T-helper 2 cell treated with Interferon-gamma antibody and Interleukin-4, amounts not matched to agents 5 μg/mL and 100 μg/mL, for 36 hours (primary cell): Measurements from ENCODE around the gene HMX1.

ENCODE experiments used
- DNase-seq: peaks from one replicate; pipeline ENCODE4 v3.0.0; 2021; ENCODE audit warnings: low spot score
- H3K27ac Mint-ChIP-seq: one replicate; pipeline ENCODE4 v1.8.0; 2021; ENCODE audit warnings: mild to moderate bottlenecking, mixed read lengths
- H3K27me3 Mint-ChIP-seq: one replicate; pipeline ENCODE4 v1.8.0; 2021; ENCODE audit warnings: low read depth, mixed read lengths
- H3K36me3 Mint-ChIP-seq: one replicate; pipeline ENCODE4 v1.8.0; 2021; ENCODE audit warnings: low read depth, mixed read lengths
- H3K4me1 Mint-ChIP-seq: one replicate; pipeline ENCODE4 v1.8.0; 2021; ENCODE audit warnings: low read depth, mixed read lengths
- H3K4me3 Mint-ChIP-seq: one replicate; pipeline ENCODE4 v1.8.0; 2022; ENCODE audit warnings: mild to moderate bottlenecking, moderate library complexity, mixed read lengths
- H3K9me3 Mint-ChIP-seq: one replicate; pipeline ENCODE4 v1.8.0; 2021; ENCODE audit warnings: mixed read lengths

The HMX1 gene

GRCh38 chr4:8846826-8847225 lies 24.8 kb downstream of the HMX1 start:
- Mint-ChIP-seq H3K27ac (no peak overlapping the region), H3K36me3 (no peaks in the 10 kb centered on the region), H3K4me1 (no peaks in the 10 kb centered on the region), H3K4me3 (no peak overlapping the region), H3K27me3 (no peaks in the 10 kb centered on the region), H3K9me3 (no peaks in the 10 kb centered on the region)
- no peak for DNase-seq

- Mint-ChIP-seq H3K9me3 (no peaks in the 10 kb centered on the region), H3K27me3 (no peaks in the 10 kb centered on the region), H3K36me3 (no peaks in the 10 kb centered on the region), H3K27ac (no peak overlapping the region), H3K4me3 (no peak overlapping the region), H3K4me1 (no peaks in the 10 kb centered on the region)
- no peak for DNase-seq
Measured at GRCh38 chr4:8846046-8846720, 25.5 kb downstream of the HMX1 start.

DNA sequence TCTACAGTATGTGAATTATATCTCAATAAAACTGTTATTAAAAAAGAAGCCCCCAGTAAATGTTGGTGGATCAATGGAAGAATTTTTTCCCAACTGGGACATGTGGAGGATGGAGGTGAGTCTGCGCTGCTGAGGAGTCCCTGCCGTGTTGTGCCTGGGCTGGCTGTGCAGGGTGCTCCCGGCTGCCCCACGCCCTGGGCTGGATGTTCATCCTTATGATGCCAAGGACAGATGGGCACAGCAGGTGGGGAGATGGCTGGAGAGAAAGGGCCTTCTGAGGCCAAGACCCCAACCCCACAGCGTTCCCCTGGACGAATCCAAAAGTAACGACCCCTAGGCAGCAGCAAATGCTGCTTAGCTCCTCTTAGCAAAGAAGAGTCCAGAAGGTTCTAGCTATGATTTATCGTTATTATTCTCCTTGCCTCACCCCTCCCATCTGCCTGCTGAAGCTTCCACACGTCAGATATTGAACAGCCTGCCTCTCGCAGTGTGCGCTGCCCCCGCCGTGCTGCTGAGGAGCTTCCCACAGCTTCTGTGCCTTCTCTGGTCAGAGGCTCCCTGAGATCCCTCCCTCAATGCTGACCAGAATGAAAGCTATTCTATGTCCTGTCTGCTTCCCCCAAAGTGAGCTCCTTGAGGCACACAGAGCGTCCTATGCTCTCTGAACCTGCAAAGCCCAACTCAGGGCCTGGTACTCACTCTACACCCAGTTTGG lies 26.5 kb downstream of the HMX1 start:
- Mint-ChIP-seq H3K4me1 (no peaks in the 10 kb centered on the region), H3K27me3 (no peaks in the 10 kb centered on the region), H3K4me3 (no peak overlapping the region)

DNA sequence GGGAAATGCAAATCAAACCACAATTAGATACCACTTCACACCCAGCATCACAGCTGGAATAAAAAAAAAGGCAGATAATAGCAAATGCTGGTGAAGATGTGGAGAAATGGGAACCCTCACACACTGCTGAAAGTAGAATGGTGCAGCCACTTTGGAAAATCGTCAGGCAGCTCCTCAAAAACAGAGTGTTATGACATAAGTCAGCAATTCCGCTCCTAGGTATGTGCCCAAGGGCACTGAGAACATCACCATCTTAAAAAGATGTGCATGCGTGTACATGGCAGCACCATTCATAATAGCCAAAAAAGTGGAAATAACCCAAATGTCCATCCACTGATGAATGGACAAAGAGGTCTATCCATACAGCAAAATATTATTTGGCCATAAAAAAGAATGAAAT lies 28.0 kb downstream of the HMX1 start:
- Mint-ChIP-seq H3K27me3 (no peaks in the 10 kb centered on the region), H3K36me3 (no peaks in the 10 kb centered on the region), H3K27ac (no peak overlapping the region), H3K4me3 (no peak overlapping the region), H3K9me3 (no peaks in the 10 kb centered on the region), H3K4me1 (no peaks in the 10 kb centered on the region)
- no peak for DNase-seq

More for the DNA sequence above, 26.5 kb downstream of the HMX1 start:
- Mint-ChIP-seq H3K27ac (no peak overlapping the region), H3K36me3 (no peaks in the 10 kb centered on the region), H3K9me3 (no peaks in the 10 kb centered on the region)
- DNase-seq: no peak

DNA sequence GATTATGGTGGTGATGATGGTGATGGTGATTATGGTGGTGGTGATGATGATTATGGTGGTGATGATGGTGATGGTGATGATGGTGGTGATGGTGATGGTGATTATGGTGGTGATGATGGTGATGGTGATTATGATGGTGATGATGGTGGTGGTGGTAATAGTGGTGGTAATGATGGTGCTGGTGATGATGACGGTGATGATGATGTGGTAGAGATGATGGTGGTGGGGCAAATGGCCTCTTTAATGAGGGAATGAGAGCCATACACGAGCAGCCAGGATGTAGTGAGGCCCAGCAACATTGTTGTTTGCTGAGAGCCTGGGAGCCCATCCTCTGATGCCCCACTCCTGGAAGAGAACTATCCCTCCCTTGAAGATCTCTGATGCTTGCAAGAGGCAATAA lies 29.0 kb downstream of the HMX1 start:
- DNase-seq: no peak
- Mint-ChIP-seq H3K9me3 (no peaks in the 10 kb centered on the region), H3K27ac (no peak overlapping the region)

GRCh38 chr4:8841678-8842268 lies 29.9 kb downstream of the HMX1 start:
- H3K4me1 Mint-ChIP-seq: no peaks in the 10 kb centered on the region
- H3K36me3 Mint-ChIP-seq: no peaks in the 10 kb centered on the region
- H3K4me3 Mint-ChIP-seq: no peak overlapping the region
- H3K9me3 Mint-ChIP-seq: no peaks in the 10 kb centered on the region
- H3K27ac Mint-ChIP-seq: no peak overlapping the region
- no peak for DNase-seq
- no peaks in the 10 kb centered on the region for H3K27me3 Mint-ChIP-seq

More for the DNA sequence above, 29.0 kb downstream of the HMX1 start:
- H3K4me3 Mint-ChIP-seq: no peak overlapping the region
- no peaks in the 10 kb centered on the region for H3K36me3 Mint-ChIP-seq
- H3K27me3 Mint-ChIP-seq: no peaks in the 10 kb centered on the region
- no peaks in the 10 kb centered on the region for H3K4me1 Mint-ChIP-seq

DNA sequence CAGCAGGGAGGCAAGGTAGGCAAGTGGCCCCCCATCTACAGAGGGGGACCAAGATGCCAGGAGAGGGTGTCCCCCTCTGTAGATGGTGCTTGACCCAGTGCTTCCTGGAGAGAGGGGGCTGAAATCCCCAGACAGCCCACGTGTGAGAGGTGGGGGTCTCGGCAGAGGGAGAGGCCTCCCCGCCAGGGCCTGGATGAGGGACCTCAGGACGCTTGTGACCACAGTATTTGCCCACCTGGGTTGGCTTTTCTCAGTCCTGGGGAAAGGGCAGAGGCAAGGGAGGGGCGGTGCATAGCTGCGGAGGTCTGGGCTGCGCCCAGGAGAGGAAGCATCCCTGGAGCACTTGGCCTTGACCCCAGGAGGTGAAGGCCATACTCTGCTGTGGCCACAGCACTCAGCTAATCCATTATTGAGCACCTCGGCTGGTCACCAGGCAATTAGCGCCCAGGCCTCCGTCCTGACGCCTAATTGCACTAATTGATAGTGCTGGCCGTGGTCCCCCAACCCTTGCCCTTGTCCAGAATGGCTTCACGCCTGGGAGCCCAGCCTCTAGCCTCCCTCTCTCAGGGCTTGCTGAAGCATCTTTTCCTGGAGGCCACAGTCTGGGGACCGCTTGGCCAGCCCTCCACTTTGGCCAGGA lies 30.7 kb downstream of the HMX1 start:
- Mint-ChIP-seq H3K4me1 (no peaks in the 10 kb centered on the region), H3K36me3 (no peaks in the 10 kb centered on the region), H3K9me3 (no peaks in the 10 kb centered on the region), H3K4me3 (no peak overlapping the region), H3K27ac (no peak overlapping the region), H3K27me3 (no peaks in the 10 kb centered on the region)
- DNase-seq: no peak

GRCh38 chr4:8840006-8840793 lies 31.4 kb downstream of the HMX1 start:
- Mint-ChIP-seq H3K36me3 (no peaks in the 10 kb centered on the region), H3K4me1 (no peaks in the 10 kb centered on the region), H3K27me3 (no peaks in the 10 kb centered on the region), H3K27ac (no peak overlapping the region), H3K4me3 (no peak overlapping the region), H3K9me3 (no peaks in the 10 kb centered on the region)
- DNase-seq: no peak

DNA sequence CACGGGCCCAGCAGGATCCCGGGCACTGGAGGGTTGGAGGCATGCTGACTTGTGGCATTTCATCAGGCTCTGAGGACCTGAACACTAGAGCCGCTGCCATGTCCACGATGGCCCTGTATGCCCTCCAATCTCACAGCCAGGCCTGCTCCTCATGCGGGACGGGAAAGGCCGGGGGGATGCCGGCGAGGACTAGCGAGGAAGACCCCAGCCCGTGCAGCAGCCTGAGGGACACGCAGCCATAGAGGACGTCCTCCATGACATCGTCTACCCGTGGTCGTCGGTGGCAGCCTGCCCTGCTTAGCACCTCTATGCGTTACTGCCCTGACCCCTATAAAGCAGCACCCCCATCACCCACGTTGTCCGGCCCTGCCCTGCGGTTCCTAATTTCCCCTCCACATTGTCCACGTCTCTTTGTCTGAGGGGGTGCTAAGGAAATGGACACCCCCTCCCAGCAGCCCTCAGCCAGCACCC lies 32.6 kb downstream of the HMX1 start:
- DNase-seq: no peak
- Mint-ChIP-seq H3K27me3 (no peaks in the 10 kb centered on the region), H3K4me3 (no peak overlapping the region), H3K36me3 (no peaks in the 10 kb centered on the region), H3K27ac (no peak overlapping the region), H3K4me1 (no peaks in the 10 kb centered on the region), H3K9me3 (no peaks in the 10 kb centered on the region)

- Mint-ChIP-seq H3K36me3 (no peaks in the 10 kb centered on the region), H3K4me1 (no peaks in the 10 kb centered on the region), H3K27me3 (no peaks in the 10 kb centered on the region), H3K27ac (no peak overlapping the region), H3K9me3 (no peaks in the 10 kb centered on the region), H3K4me3 (no peak overlapping the region)
- no peak for DNase-seq
Measured at GRCh38 chr4:8838296-8838960, 33.2 kb downstream of the HMX1 start.

- Mint-ChIP-seq H3K9me3 (no peaks in the 10 kb centered on the region), H3K4me1 (no peaks in the 10 kb centered on the region), H3K27ac (no peak overlapping the region), H3K27me3 (no peaks in the 10 kb centered on the region), H3K4me3 (no peak overlapping the region), H3K36me3 (no peaks in the 10 kb centered on the region)
- DNase-seq: no peak
Measured at GRCh38 chr4:8837181-8837841, 34.3 kb downstream of the HMX1 start.

- Mint-ChIP-seq H3K9me3 (no peaks in the 10 kb centered on the region), H3K4me1 (no peaks in the 10 kb centered on the region), H3K36me3 (no peaks in the 10 kb centered on the region), H3K27me3 (no peaks in the 10 kb centered on the region), H3K4me3 (no peak overlapping the region), H3K27ac (no peak overlapping the region)
- no peak for DNase-seq
Measured at GRCh38 chr4:8836664-8837171, 34.9 kb downstream of the HMX1 start.
